Glomerular visceral epithelial cell (primary cell): ENCODE data around the gene TSPAN10.

Source experiments
- DNase-seq: peaks from one replicate; pipeline ENCODE4 v3.0.0-alpha.2; 2016; ENCODE audit errors: extremely low spot score

Gene TSPAN10

GRCh38 chr17:81662002-81662401 lies 25.0 kb downstream of the TSPAN10 start:
- DNase-seq: no peak

GRCh38 chr17:81664051-81664470 lies 27.1 kb downstream of the TSPAN10 start:
- no peak for DNase-seq

- DNase-seq: no peak
Measured at GRCh38 chr17:81665205-81666091, 28.5 kb downstream of the TSPAN10 start.

- peak; percentile 35 for DNase-seq
Measured at GRCh38 chr17:81666092-81666341, 29.0 kb downstream of the TSPAN10 start.

GRCh38 chr17:81666342-81667191 lies 29.6 kb downstream of the TSPAN10 start, which contains the start of the genes CCDC137 and OXLD1:
Gene CCDC137, plus strand, starts transcription at chr17:81666737. Its CDS starts 30 bp downstream, at chr17:81666767.
Gene OXLD1, minus strand, starts transcription at chr17:81666605. Its CDS starts 28 bp downstream, at chr17:81666577.
- DNase-seq: peak; percentile 96

GRCh38 chr17:81667754-81668153 lies 30.8 kb downstream of the TSPAN10 start:
- DNase-seq: no peak

GRCh38 chr17:81672504-81672903 lies 35.5 kb downstream of the TSPAN10 start:
- DNase-seq: no peak

- DNase-seq: no peak
Measured at GRCh38 chr17:81672954-81673353, 36.0 kb downstream of the TSPAN10 start.

GRCh38 chr17:81673561-81674258 lies 36.7 kb downstream of the TSPAN10 start:
- no peak for DNase-seq

- peak; percentile 34 for DNase-seq
Measured at GRCh38 chr17:81675515-81676221, 38.7 kb downstream of the TSPAN10 start.

GRCh38 chr17:81676906-81677305 lies 39.9 kb downstream of the TSPAN10 start:
- no peak for DNase-seq

GRCh38 chr17:81680150-81680549 lies 43.2 kb downstream of the TSPAN10 start:
- DNase-seq: no peak

- peak; percentile 98 for DNase-seq
Measured at GRCh38 chr17:81681672-81682071, 44.7 kb downstream of the TSPAN10 start.

GRCh38 chr17:81682565-81683207 lies 45.7 kb downstream of the TSPAN10 start:
- DNase-seq: no peak

- no peak for DNase-seq
Measured at GRCh38 chr17:81683208-81683583, 46.2 kb downstream of the TSPAN10 start.

GRCh38 chr17:81683584-81684441 lies 46.8 kb downstream of the TSPAN10 start, which contains the start of the genes ARL16 and HGS:
Gene ARL16, minus strand, starts transcription at chr17:81683797. Its CDS starts 44 bp downstream, at chr17:81683753.
Gene HGS, plus strand, starts transcription at chr17:81684011. Its CDS starts 56 bp downstream, at chr17:81684067.
- DNase-seq: peak; percentile 99

GRCh38 chr17:81684442-81684911 lies 47.5 kb downstream of the TSPAN10 start:
- DNase-seq: peak; percentile 84

GRCh38 chr17:81685108-81685507 lies 48.1 kb downstream of the TSPAN10 start:
- peak; percentile 88 for DNase-seq

GRCh38 chr17:81686614-81687013 lies 49.6 kb downstream of the TSPAN10 start:
- no peak for DNase-seq
